NCI-H510A (cell line): ENCODE data around the gene UNCX.

Experiments
- DNase-seq: peaks from one replicate; lab custom pipeline; 2025; lab: John Stamatoyannopoulos, UW

The UNCX gene

GRCh38 chr7:1232103-1232466 lies 587 bp upstream of the UNCX start:
- DNase-seq = no peak

- no peak for DNase-seq
Observed at GRCh38 chr7:1233333-1234048, 819 bp downstream of the UNCX start.

- DNase-seq = no peak
Observed at GRCh38 chr7:1234049-1234880, 1.6 kb downstream of the UNCX start.

- no peak for DNase-seq
Observed at GRCh38 chr7:1234881-1235500, 2.3 kb downstream of the UNCX start.

GRCh38 chr7:1235501-1236131 lies 2.9 kb downstream of the UNCX start:
- no peak for DNase-seq

GRCh38 chr7:1236132-1236661 lies 3.5 kb downstream of the UNCX start:
- no peak for DNase-seq

GRCh38 chr7:1236831-1237701 lies 4.4 kb downstream of the UNCX start:
- no peak for DNase-seq

- DNase-seq = no peak
Observed at GRCh38 chr7:1237704-1238255, 5.1 kb downstream of the UNCX start.

- no peak for DNase-seq
Observed at GRCh38 chr7:1238450-1238882, 5.8 kb downstream of the UNCX start.

- DNase-seq = no peak
Observed at GRCh38 chr7:1238931-1239802, 6.5 kb downstream of the UNCX start.

GRCh38 chr7:1239803-1240516 lies 7.3 kb downstream of the UNCX start:
- DNase-seq = no peak

- no peak for DNase-seq
Observed at GRCh38 chr7:1240517-1241257, 8.0 kb downstream of the UNCX start.

- no peak for DNase-seq
Observed at GRCh38 chr7:1241258-1241602, 8.6 kb downstream of the UNCX start.

- no peak for DNase-seq
Observed at GRCh38 chr7:1241603-1242255, 9.1 kb downstream of the UNCX start.

- DNase-seq = no peak
Observed at GRCh38 chr7:1242256-1242605, 9.6 kb downstream of the UNCX start.

GRCh38 chr7:1242606-1243289 lies 10.1 kb downstream of the UNCX start:
- no peak for DNase-seq

- no peak for DNase-seq
Observed at GRCh38 chr7:1243290-1243963, 10.8 kb downstream of the UNCX start.
